ENCODE measurements around the gene RXYLT1.
A peak's percentile ranks its signal among the peaks of the same experiment; 100 is the strongest.

RXYLT1 gene

GRCh38 chr12:63752841-63753240 lies 26.9 kb upstream of the RXYLT1 start:
- no peak for DNase-seq (ENCODE audit: low read depth)
- TF ChIP-seq CTCF (IDR thresholded peaks at IDR 0.05; ENCODE audit: insufficient read depth, low read depth, low read length, missing control alignments), result no peak
- no peak overlapping the region for H3K4me3 ChIP-seq (ENCODE audit: low read length)

DNA sequence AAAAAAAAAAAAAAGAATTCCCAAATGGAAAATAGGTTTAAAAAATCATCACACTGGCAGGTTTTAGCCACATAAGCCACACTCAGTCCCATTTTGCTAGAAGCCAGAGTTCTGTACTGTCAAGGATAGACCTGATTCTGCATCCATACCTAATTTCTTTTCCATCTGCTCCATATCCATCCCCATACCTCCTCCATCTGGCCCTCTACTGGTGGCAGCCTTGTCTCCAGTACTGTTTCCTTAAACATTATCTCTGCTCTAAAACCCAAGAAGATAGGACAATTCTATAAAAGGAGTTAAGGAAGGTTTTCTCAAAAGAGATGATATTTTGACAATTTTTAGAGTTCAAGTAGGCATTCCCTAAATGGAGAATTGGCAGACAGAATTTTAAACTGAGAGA lies 26.0 kb upstream of the RXYLT1 start:
- DNase-seq (ENCODE audit: low read depth), result no peak
- no peak overlapping the region for H3K4me3 ChIP-seq (ENCODE audit: low read length)
- peak; percentile 41 for TF ChIP-seq CTCF (IDR thresholded peaks at IDR 0.05; ENCODE audit: insufficient read depth, low read depth, low read length, missing control alignments)

DNA sequence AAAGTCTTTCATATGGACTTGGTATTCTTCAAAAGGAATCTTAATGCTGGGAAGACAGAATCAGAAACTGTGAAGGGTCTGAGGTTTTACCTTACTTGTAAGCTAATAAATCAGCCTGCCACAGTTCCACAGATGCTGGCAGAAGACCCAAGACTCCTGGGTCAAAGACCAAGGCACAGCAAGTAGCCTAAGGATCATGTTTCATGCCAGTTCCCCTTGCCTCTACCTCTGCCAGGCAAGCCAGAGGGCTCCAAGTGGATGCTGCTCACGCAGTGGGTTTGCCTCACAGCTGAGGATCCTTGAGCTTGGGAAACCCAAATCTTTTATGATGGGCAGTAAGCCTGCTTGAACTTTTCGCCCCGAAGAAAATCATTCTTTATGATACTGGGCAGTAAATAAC lies 15.2 kb upstream of the RXYLT1 start:
- no peak overlapping the region for H3K4me3 ChIP-seq (ENCODE audit: low read length)
- TF ChIP-seq CTCF (IDR thresholded peaks at IDR 0.05; ENCODE audit: insufficient read depth, low read depth, low read length, missing control alignments), result no peak
- no peak for DNase-seq (ENCODE audit: low read depth)

DNA sequence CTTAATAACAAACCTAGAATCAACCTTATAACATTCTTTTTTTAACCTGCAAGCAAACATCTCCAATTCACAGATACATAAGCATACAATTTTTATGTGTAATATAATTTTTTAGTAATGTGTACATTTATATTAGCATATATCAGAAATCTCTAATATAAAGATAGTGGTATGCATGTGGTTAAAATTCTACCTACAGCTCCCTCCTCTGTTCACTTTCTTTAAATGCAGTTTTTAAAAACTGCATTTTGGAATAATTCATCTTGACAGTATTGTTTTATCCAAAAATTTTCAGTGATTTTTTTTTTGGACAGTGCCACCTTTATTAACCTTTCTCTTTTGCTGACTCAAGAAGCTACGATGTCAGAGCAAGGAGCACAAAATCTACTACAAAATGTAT lies 13.2 kb upstream of the RXYLT1 start:
- TF ChIP-seq CTCF (IDR thresholded peaks at IDR 0.05; ENCODE audit: insufficient read depth, low read depth, low read length, missing control alignments), result no peak
- no peak overlapping the region for H3K4me3 ChIP-seq (ENCODE audit: low read length)
- no peak for DNase-seq (ENCODE audit: low read depth)

- no peak overlapping the region for H3K4me3 ChIP-seq (ENCODE audit: low read length)
- no peak for TF ChIP-seq CTCF (IDR thresholded peaks at IDR 0.05; ENCODE audit: insufficient read depth, low read depth, low read length, missing control alignments)
- no peak for DNase-seq (ENCODE audit: low read depth)
Observed at GRCh38 chr12:63770375-63770774, 9.3 kb upstream of the RXYLT1 start.

DNA sequence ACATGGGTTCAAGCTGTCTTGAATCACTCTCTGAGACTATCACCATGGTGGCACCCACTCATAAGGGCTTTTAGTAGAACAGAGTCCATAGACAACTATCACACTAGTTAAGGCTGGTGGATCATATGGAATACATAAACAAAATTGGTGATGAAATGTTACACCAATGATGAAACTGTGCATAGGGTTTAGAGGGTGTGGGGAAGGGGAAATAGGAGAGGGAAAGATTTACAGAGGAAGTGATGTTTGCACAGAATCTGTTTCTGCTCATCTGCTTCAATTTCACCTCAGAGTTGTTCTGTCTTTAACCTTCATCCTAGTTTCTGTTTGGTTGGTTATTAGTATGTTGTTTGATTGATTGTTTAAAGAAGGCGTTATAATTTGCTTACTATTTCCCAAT lies 2.4 kb upstream of the RXYLT1 start:
- no peak for TF ChIP-seq CTCF (IDR thresholded peaks at IDR 0.05; ENCODE audit: insufficient read depth, low read depth, low read length, missing control alignments)
- no peak for DNase-seq (ENCODE audit: low read depth)

GRCh38 chr12:63782466-63782865 lies 2.8 kb downstream of the RXYLT1 start:
- no peak overlapping the region for H3K4me3 ChIP-seq (ENCODE audit: low read length)
- DNase-seq (ENCODE audit: low read depth), result no peak
- no peak for TF ChIP-seq CTCF (IDR thresholded peaks at IDR 0.05; ENCODE audit: insufficient read depth, low read depth, low read length, missing control alignments)

More for the DNA sequence above, 2.4 kb upstream of the RXYLT1 start:
- H3K4me3 ChIP-seq (ENCODE audit: low read length), result no peak overlapping the region
